Gastroesophageal sphincter (tissue), 4 donors: Measurements from ENCODE around the gene CGREF1. TPM values are rescaled to one million over a fixed set of nuclear protein-coding genes. Genes with fewer than 3 reads are reported as not detected.

Experiments used
- ATAC-seq: fragments of 150-250 bp; one replicate; pipeline ENCODE4 v1.9.1; 2016; ENCODE audit warnings: mild to moderate bottlenecking, moderate library complexity
- H3K27ac ChIP-seq, 4 donors: fragments of 200-600 bp; sonication (generic) in 3 of 4; 1 replicate in 3 of 4; 2 replicates in 1 of 4; pipeline ENCODE4 v1.5.1; 2016 to 2019
- H3K27me3 ChIP-seq: fragments of 200-600 bp; sonication (generic); one replicate; pipeline ENCODE4 v1.5.1; 2019
- H3K36me3 ChIP-seq, 2 donors: fragments of 200-600 bp; sonication (generic); one replicate each; pipeline ENCODE4 v1.5.1; 2019; ENCODE audit warnings: control low read depth in 1 of 2
- H3K4me1 ChIP-seq, 3 donors: fragments of 200-600 bp; sonication (generic); 1 replicate in 2 of 3; 2 replicates in 1 of 3; pipeline ENCODE4 v1.5.1; 2016 to 2019; ENCODE audit warnings: control low read depth in 2 of 3
- H3K4me3 ChIP-seq, 2 donors: fragments of 200-600 bp; sonication (generic); one replicate each; pipeline ENCODE4 v1.5.1; 2019; ENCODE audit warnings: mild to moderate bottlenecking in 1 of 2, moderate library complexity in 1 of 2
- H3K9me3 ChIP-seq, 3 donors: fragments of 200-600 bp; sonication (generic); one replicate each; pipeline ENCODE4 v1.5.1; 2017 to 2019; ENCODE audit warnings: control low read depth in 2 of 3
- CTCF ChIP-seq, 4 experiments: fragments of 200-600 bp in 2 of 4; fragments of 450-650 bp in 2 of 4; sonication (generic) in 1 of 4; IDR thresholded peaks; one replicate each; pipeline ENCODE4 v1.5.1; 2017 to 2019; ENCODE audit warnings: antibody characterized with exemption in 4 of 4, mild to moderate bottlenecking in 2 of 4, moderate library complexity in 2 of 4
- EP300 ChIP-seq: sonication (generic); formaldehyde crosslinking; IDR thresholded peaks from one replicate; pipeline ENCODE4 v1.6.1; 2017; ENCODE audit warnings: antibody characterized with exemption, mild to moderate bottlenecking
- POLR2A ChIP-seq, 2 donors: fragments of 450-650 bp; IDR thresholded peaks; one replicate each; pipeline ENCODE4 v1.6.1; 2017; ENCODE audit warnings: antibody characterized with exemption in 2 of 2, mild to moderate bottlenecking in 2 of 2, moderate library complexity in 1 of 2
- POLR2AphosphoS5 ChIP-seq: sonication (generic); formaldehyde crosslinking; IDR thresholded peaks from one replicate; pipeline ENCODE4 v1.6.1; 2017; ENCODE audit warnings: antibody characterized with exemption
- WGBS, 2 donors: methylation state at CpG; one replicate each; pipeline ENCODE4 v1.1.5; 2018; ENCODE audit warnings: low coverage in 1 of 2; 5-methylcytosine and 5-hydroxymethylcytosine counted together
- total RNA-seq, 4 donors: library from RNA; depleted of rRNA; stranded (reverse); fragments of >200 nt; gene quantifications; one replicate each; pipeline ENCODE4 v1.1.0, GENCODE V29; 2016

CGREF1 gene
- total RNA-seq, 4 donors from 2014 or later = 1.0 TPM; not detected in 3

DNA sequence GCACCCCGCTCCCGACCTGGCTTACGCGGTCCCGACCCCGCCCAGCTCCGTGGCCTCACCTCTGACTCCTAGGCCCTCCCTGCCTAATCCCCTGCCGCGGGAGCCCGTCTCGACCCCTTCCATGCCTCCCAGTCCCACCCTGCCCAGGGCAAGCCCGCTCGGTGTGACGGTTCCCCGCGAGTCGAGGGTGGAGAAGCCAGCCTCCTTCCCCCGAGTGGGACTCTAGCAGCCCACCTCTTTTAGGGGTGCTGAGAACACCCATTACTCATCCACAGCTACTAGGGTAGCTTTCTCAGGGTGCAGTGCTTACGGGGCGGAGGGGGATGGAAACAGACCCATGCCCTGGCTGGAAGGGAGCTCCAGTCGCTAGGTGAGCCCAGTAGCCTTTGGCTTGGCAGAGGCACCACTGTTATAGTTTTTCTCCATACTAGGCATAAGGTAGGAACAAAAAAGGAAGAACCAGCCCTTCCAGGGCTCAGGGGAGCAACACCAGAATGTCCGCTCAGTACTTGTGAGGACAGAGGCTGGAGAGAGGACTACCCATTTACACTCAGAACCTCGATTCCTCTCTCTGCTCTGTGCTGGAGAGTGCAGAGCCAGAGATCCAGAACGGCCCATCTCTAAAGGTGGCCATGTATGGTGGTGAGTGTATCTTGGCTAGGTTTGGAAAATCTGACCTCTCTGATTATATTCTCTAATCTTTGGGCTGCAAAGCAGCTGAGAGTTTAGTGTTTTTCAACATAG, 66.9 kb downstream of the CGREF1 start:
- Histone ChIP-seq H3K36me3 (peaks cover 0 to 43% of the 10 kb centered on the region in 2 donors), H3K4me1 (peaks cover 0 to 30% (median 15%) of the 10 kb centered on the region in 3 donors), H3K4me3 (peak overlapping the region; percentile 89 to 99), H3K27me3 (no peaks in the 10 kb centered on the region), H3K27ac (peak overlapping the region; percentile 85 to 98 (median 96)), H3K9me3 (no peaks in the 10 kb centered on the region)
- peak; percentile 0 for ATAC-seq
- TF ChIP-seq POLR2AphosphoS5 = no peak
- TF ChIP-seq EP300 = no peak
- no peak for TF ChIP-seq CTCF (IDR thresholded peaks at IDR 0.05)
- TF ChIP-seq POLR2A (IDR thresholded peaks at IDR 0.05) = no peak
- WGBS, 2 donors = 6 to 8% methylated on average over 2 to 3 of the region's 24 CpGs

DNA sequence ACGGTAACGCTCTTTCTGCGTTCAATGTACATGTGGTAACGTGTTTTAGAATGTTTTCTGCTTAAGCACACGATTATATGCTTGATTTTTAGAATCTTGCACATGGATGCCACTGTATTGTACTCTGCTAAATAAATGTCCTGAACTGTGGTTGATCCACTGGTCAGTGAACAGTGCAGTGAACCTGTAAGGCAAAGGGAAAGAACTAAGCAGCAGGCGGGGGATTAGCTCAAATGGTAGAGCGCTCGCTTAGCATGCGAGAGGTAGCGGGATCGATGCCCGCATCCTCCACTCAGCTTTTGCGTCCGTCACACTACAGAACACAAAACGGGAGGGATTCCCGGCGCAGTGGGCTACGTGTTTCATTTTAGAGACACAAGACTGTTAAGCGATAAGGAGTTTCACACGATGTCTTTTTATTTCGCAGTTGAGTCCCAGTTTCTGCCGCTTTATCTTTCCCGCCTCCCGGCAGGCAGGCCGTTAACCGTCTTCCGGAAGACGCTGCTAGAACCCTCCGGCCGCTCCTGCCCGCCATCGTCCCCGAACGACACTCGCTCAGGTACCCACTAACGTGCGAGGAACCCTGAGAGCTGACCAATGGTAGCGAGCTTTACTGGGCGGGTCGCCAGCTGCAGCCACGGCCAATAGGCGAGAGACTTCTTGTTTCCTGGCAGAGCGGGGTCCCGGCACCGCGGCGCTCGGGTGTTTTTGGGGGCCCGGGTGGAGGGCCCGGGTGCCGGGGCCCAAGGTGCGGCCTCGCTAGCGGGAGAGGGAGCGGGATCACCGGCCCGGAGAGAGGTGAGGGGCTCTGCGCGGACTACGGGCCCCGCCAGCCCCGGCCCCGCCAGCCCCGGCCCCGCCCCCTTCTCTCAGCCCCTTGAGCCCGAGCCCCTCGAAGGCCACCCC, 67.7 kb downstream of the CGREF1 start, which contains the start of gene AGBL5:
Gene AGBL5, plus strand, starts transcription at position 673 of the 906 bp plus-strand sequence. CDS start 1,291 bp downstream, outside the sequence.
- Histone ChIP-seq H3K27me3 (no peaks in the 10 kb centered on the region), H3K36me3 (peaks cover 0 to 35% of the 10 kb centered on the region in 2 donors), H3K9me3 (no peaks in the 10 kb centered on the region), H3K4me1 (peaks cover 0 to 30% (median 15%) of the 10 kb centered on the region in 3 donors), H3K4me3 (peak within 1 kb of the TSS; percentile 89 to 99), H3K27ac (peak within 1 kb of the TSS; percentile 85 to 98 (median 96))
- peak; percentile 91 for ATAC-seq
- 0% methylated on average over 32 of the region's 67 CpGs; no CpG with 5 or more reads in 1 of the 2 donors for WGBS, 2 donors
- peak; percentile 55 for TF ChIP-seq POLR2AphosphoS5
- TF ChIP-seq POLR2A (IDR thresholded peaks at IDR 0.05) = peak; percentile 39 to 58
- TF ChIP-seq CTCF (IDR thresholded peaks at IDR 0.05) = no peak
- TF ChIP-seq EP300 = no peak

Other genes starting within 250 kb of the CGREF1 start
- gene MAPRE3, start 148.5 kb downstream of the CGREF1 start, total RNA-seq = 10 to 100 TPM in 3 of 4 donors, 1 to 10 TPM in 1; 8.5 to 18.6 (median 12.4) TPM
- 10 to 100 TPM; 16.7 to 39.4 (median 30.3) TPM for gene TMEM214, start 86.2 kb downstream of the CGREF1 start, total RNA-seq
- 10 to 100 TPM; 16.2 to 31.7 (median 23.0) TPM for gene AGBL5, start 67.5 kb downstream of the CGREF1 start, total RNA-seq
- 100 to 1,000 TPM; 201 to 353 (median 221) TPM for gene OST4, start 47.5 kb downstream of the CGREF1 start, total RNA-seq
- 100 to 1,000 TPM in 3 of 4 donors, 10 to 100 TPM in 1; 94.1 to 257 (median 174) TPM for gene EMILIN1, start 40.5 kb downstream of the CGREF1 start, total RNA-seq
- gene KHK, start 32.4 kb downstream of the CGREF1 start, total RNA-seq = 1 to 10 TPM; 1.2 to 6.1 (median 1.9) TPM
- 1 to 10 TPM in 1 of 4 donors, not detected in 3; 1.5 TPM for gene ABHD1, start 4.7 kb upstream of the CGREF1 start, total RNA-seq
- 10 to 100 TPM; 47.0 to 83.9 (median 50.8) TPM for gene PREB, start 15.5 kb upstream of the CGREF1 start, total RNA-seq
- gene PRR30, start 20.3 kb upstream of the CGREF1 start, total RNA-seq = not detected
- gene TCF23, start 29.9 kb upstream of the CGREF1 start, total RNA-seq = under 1 TPM in 1 of 4 donors, not detected in 3; 0.13 TPM
- 100 to 1,000 TPM; 124 to 147 (median 129) TPM for gene ATRAID, start 92.9 kb upstream of the CGREF1 start, total RNA-seq
- 10 to 100 TPM in 3 of 4 donors, 1 to 10 TPM in 1; 8.3 to 16.8 (median 13.5) TPM for gene SLC5A6, start 93.1 kb upstream of the CGREF1 start, total RNA-seq
- gene CAD, start 98.2 kb upstream of the CGREF1 start, total RNA-seq = 10 to 100 TPM; 12.1 to 23.3 (median 16.3) TPM
- not detected for gene SLC30A3, start 143.9 kb upstream of the CGREF1 start, total RNA-seq
- gene DNAJC5G, start 156.3 kb upstream of the CGREF1 start, total RNA-seq = not detected
- under 1 TPM in 2 of 4 donors, not detected in 2; 0.15 to 0.31 TPM for gene TRIM54, start 163.3 kb upstream of the CGREF1 start, total RNA-seq
- 1 to 10 TPM in 3 of 4 donors, under 1 TPM in 1; 0.67 to 5.0 (median 2.0) TPM for gene UCN, start 189.3 kb upstream of the CGREF1 start, total RNA-seq
- 10 to 100 TPM; 57.9 to 93.4 (median 66.4) TPM for gene MPV17, start 204.0 kb upstream of the CGREF1 start, total RNA-seq
- 10 to 100 TPM; 26.2 to 68.5 (median 32.0) TPM for gene GTF3C2, start 237.6 kb upstream of the CGREF1 start, total RNA-seq